WI38 (cell line): ENCODE data around the gene AURKB.

Experiments
- H3K4me3 ChIP-seq: 2 replicates; pipeline ENCODE4 v1.5.1; 2011; ENCODE audit warnings: low read depth, mild to moderate bottlenecking, control low read depth, low read length
- CTCF ChIP-seq: IDR thresholded peaks from 2 replicates; pipeline ENCODE4 v1.5.1; 2012; ENCODE audit warnings: low read depth, mild to moderate bottlenecking, control low read depth, low read length

Gene AURKB

GRCh38 chr17:8156246-8156992, 54.0 kb downstream of the AURKB start:
- no peak for TF ChIP-seq CTCF
- H3K4me3 ChIP-seq = peak overlapping the region; percentile 61

- peak overlapping the region; percentile 61 for H3K4me3 ChIP-seq
- TF ChIP-seq CTCF = no peak
These were observed 54.5 kb downstream of the AURKB start for GRCh38 chr17:8155996-8156245.

GRCh38 chr17:8155231-8155995, 55.0 kb downstream of the AURKB start:
- no peak for TF ChIP-seq CTCF
- H3K4me3 ChIP-seq = peak overlapping the region; percentile 61
